ENCODE measurements around the gene TNFSF10.

GRCh38 chr3:172506094-172506493 is 17.1 kb downstream of the TNFSF10 start:
- TF ChIP-seq CTCF (IDR thresholded peaks at IDR 0.05; ENCODE audit: insufficient read depth, low read length, poor library complexity, severe bottlenecking) = no peak
- no peak for TF ChIP-seq EZH2phosphoT487 (conservative IDR thresholded peaks at IDR 0.05; ENCODE audit: low read length)

All from SU-DHL-6 (cell line).